Measurements from ENCODE around the gene IL33.

DNA sequence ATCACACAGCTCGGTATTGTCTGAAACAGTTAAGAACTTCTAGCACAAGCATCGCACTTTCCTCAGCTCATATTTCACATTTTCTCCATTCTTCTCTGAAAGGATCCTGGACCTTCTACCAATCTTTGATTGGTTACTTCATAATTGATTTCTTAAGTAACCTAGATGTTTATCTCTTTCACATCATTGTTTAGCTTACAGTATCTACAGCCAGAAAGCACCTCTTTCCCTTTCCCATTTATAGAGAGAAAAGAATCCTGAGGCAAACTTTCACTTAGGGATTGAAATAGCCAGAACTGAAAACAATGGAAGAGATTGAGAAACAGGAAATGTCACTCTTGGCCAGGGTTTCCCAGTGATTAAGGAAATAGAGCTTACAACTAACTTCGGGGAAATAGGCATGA, 2.5 kb downstream of the IL33 start:
- TF ChIP-seq, protein P1, sequence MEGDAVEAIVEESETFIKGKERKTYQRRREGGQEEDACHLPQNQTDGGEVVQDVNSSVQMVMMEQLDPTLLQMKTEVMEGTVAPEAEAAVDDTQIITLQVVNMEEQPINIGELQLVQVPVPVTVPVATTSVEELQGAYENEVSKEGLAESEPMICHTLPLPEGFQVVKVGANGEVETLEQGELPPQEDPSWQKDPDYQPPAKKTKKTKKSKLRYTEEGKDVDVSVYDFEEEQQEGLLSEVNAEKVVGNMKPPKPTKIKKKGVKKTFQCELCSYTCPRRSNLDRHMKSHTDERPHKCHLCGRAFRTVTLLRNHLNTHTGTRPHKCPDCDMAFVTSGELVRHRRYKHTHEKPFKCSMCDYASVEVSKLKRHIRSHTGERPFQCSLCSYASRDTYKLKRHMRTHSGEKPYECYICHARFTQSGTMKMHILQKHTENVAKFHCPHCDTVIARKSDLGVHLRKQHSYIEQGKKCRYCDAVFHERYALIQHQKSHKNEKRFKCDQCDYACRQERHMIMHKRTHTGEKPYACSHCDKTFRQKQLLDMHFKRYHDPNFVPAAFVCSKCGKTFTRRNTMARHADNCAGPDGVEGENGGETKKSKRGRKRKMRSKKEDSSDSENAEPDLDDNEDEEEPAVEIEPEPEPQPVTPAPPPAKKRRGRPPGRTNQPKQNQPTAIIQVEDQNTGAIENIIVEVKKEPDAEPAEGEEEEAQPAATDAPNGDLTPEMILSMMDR (IDR thresholded peaks at IDR 0.05; ENCODE audit: poor library complexity): no peak
- TF ChIP-seq EZH2 (IDR thresholded peaks at IDR 0.05; ENCODE audit: borderline replicate concordance): no peak
